GM23338 (cell line): ENCODE data around the gene HIVEP3. TPM values are rescaled to one million over a fixed set of nuclear protein-coding genes. Genes with fewer than 3 reads are reported as not detected.

ENCODE experiments used
- ATAC-seq: fragments of 200-7000 bp; cut with Tn5 transposase; 3 replicates; pipeline ENCODE4 v1.9.1; 2020
- DNase-seq: peaks from one replicate; pipeline ENCODE4 v3.0.0-alpha.2; 2015; ENCODE audit warnings: low spot score
- H2AFZ ChIP-seq: fragments of 200-600 bp; sonication (generic); 2 replicates; pipeline ENCODE4 v1.8.0; 2016; ENCODE audit warnings: antibody characterized with exemption, mild to moderate bottlenecking, moderate library complexity
- H3F3A ChIP-seq: fragments of 200-600 bp; sonication (generic); replicated peaks from 2 replicates; pipeline ENCODE4 v1.8.0; 2017; ENCODE audit warnings: antibody characterized with exemption, mixed run types, low read depth
- H3K27ac ChIP-seq: fragments of 200-600 bp; sonication (generic); 2 replicates; pipeline ENCODE4 v1.6.1; 2016; ENCODE audit warnings: low read depth
- H3K27me3 ChIP-seq: fragments of 200-600 bp; sonication (generic); 2 replicates; pipeline ENCODE4 v1.8.0; 2016; ENCODE audit warnings: mild to moderate bottlenecking, mixed run types, moderate library complexity; ENCODE audit not compliant: insufficient read depth
- H3K36me3 ChIP-seq: fragments of 200-600 bp; sonication (generic); 2 replicates; pipeline ENCODE4 v1.8.0; 2016; ENCODE audit warnings: mild to moderate bottlenecking; ENCODE audit not compliant: insufficient read depth
- H3K4me1 ChIP-seq: fragments of 200-600 bp; sonication (generic); 2 replicates; pipeline ENCODE4 v1.8.0; 2016; ENCODE audit warnings: mild to moderate bottlenecking, moderate library complexity; ENCODE audit not compliant: insufficient read depth
- H3K4me2 ChIP-seq: fragments of 200-600 bp; sonication (generic); 2 replicates; pipeline ENCODE4 v1.7.1; 2017; ENCODE audit warnings: mixed run types
- H3K4me3 ChIP-seq: fragments of 200-600 bp; sonication (generic); 2 replicates; pipeline ENCODE4 v1.6.1; 2016; ENCODE audit warnings: mixed run types
- H3K79me2 ChIP-seq: fragments of 200-600 bp; sonication (generic); replicated peaks from 2 replicates; pipeline ENCODE4 v1.8.0; 2017; ENCODE audit warnings: mild to moderate bottlenecking; ENCODE audit not compliant: insufficient read depth
- H3K9me2 ChIP-seq: fragments of 200-600 bp; sonication (generic); 2 replicates; pipeline ENCODE4 v1.8.0; 2017; ENCODE audit not compliant: insufficient read depth
- H4K20me1 ChIP-seq: fragments of 200-600 bp; sonication (generic); replicated peaks from 2 replicates; pipeline ENCODE4 v1.8.0; 2017; ENCODE audit warnings: mild to moderate bottlenecking; ENCODE audit not compliant: insufficient read depth
- H3K27ac Mint-ChIP-seq: 2 replicates; pipeline ENCODE4 v1.8.0; 2020; ENCODE audit warnings: inconsistent platforms, mild to moderate bottlenecking, moderate library complexity, mixed read lengths
- H3K27me3 Mint-ChIP-seq: 3 replicates; pipeline ENCODE4 v1.8.0; 2022; ENCODE audit warnings: low read depth, mild to moderate bottlenecking, moderate library complexity, mixed read lengths, inconsistent platforms; ENCODE audit not compliant: insufficient read depth, poor library complexity
- H3K36me3 Mint-ChIP-seq: 3 replicates; pipeline ENCODE4 v1.8.0; 2021; ENCODE audit warnings: low read depth, mild to moderate bottlenecking, inconsistent platforms, moderate library complexity, mixed read lengths
- H3K4me1 Mint-ChIP-seq: 3 replicates; pipeline ENCODE4 v1.8.0; 2020; ENCODE audit warnings: mild to moderate bottlenecking, inconsistent platforms, mixed read lengths
- H3K4me3 Mint-ChIP-seq: 3 replicates; pipeline ENCODE4 v1.8.0; 2021; ENCODE audit warnings: moderate library complexity, mild to moderate bottlenecking, inconsistent platforms, mixed read lengths
- H3K9me3 Mint-ChIP-seq: 3 replicates; pipeline ENCODE4 v1.8.0; 2020; ENCODE audit warnings: moderate library complexity, mild to moderate bottlenecking, inconsistent platforms, mixed read lengths
- CTCF ChIP-seq, 2 experiments: fragments of 200-600 bp in 1 of 2; sonication (generic) in 1 of 2; conservative IDR thresholded peaks; 2 replicates each; pipeline versions ENCODE4 v1.5.1 to v1.6.1; 2016 to 2017; ENCODE audit warnings: antibody characterized with exemption in 2 of 2, low read depth in 2 of 2, mild to moderate bottlenecking in 2 of 2, moderate library complexity in 1 of 2
- POLR2AphosphoS5 ChIP-seq: IDR thresholded peaks from 2 replicates; pipeline ENCODE4 v1.6.1; 2016; ENCODE audit warnings: antibody characterized with exemption, low read depth
- REST ChIP-seq: IDR thresholded peaks from one replicate; pipeline ENCODE4 v1.6.1; 2018; ENCODE audit warnings: antibody characterized with exemption; ENCODE audit not compliant: unreplicated experiment
- STAT1 ChIP-seq: IDR thresholded peaks from one replicate; pipeline ENCODE4 v1.6.1; 2016; ENCODE audit warnings: antibody characterized with exemption; ENCODE audit not compliant: unreplicated experiment
- ZNF114 ChIP-seq: fragments of 250-450 bp; sonication (Bioruptor Pico); IDR thresholded peaks from 2 replicates; pipeline ENCODE4 v1.5.0; 2020; ENCODE audit warnings: mild to moderate bottlenecking, moderate library complexity
- ZNF331 ChIP-seq: fragments of 250-450 bp; sonication (Bioruptor Pico); IDR thresholded peaks from 2 replicates; pipeline ENCODE4 v1.5.0; 2020; ENCODE audit warnings: low read depth, mild to moderate bottlenecking, moderate library complexity
- polyA plus RNA-seq: library from polyadenylated mRNA; unstranded; fragments of >200 nt; fragmentation: Nextera tagmentation; extraction: Ambion mirVana; gene quantifications from 2 replicates; pipeline ENCODE4 v1.2.1, GENCODE V29; 2016
- total RNA-seq: library from RNA; depleted of rRNA; stranded (reverse); fragments of >200 nt; shearing (Covaris generic); gene quantifications from 2 replicates; pipeline ENCODE4 v1.2.3, GENCODE V29; 2014
- TF ChIP-seq, protein P1 (sequence below): IDR thresholded peaks from 2 replicates; pipeline ENCODE4 v1.6.1; 2016; ENCODE audit warnings: antibody characterized with exemption
- TF ChIP-seq, protein P2 (sequence below): fragments of 250-450 bp; sonication (Bioruptor Pico); IDR thresholded peaks from 2 replicates; pipeline ENCODE4 v1.5.0; 2020; ENCODE audit warnings: mild to moderate bottlenecking, moderate library complexity

The HIVEP3 gene
- total and polyA plus RNA-seq, 2 experiments from 2014 or later, result 0.14 to 0.24 TPM

- H3K27ac Mint-ChIP-seq, result no peak overlapping the region
- H3K36me3 Mint-ChIP-seq, result 0 out of 3 replicates have a peak, but pooled peaks cover 3% of the 10 kb centered on the region
- DNase-seq (no peak), ATAC-seq (no peak)
- H3K27ac ChIP-seq, result no peak overlapping the region
- peaks cover 2% of the 10 kb centered on the region for H3K27me3 Mint-ChIP-seq
- no peaks in the 10 kb centered on the region for H3K4me1 ChIP-seq
- H3K36me3 ChIP-seq, result no peaks in the 10 kb centered on the region
- no peaks in the 10 kb centered on the region for H4K20me1 ChIP-seq
- H3K9me3 Mint-ChIP-seq, result peaks cover 28% of the 10 kb centered on the region
- H3K4me2 ChIP-seq, result no peak overlapping the region
- H3K4me3 Mint-ChIP-seq, result no peak overlapping the region
- no peaks in the 10 kb centered on the region for H3K79me2 ChIP-seq
- H2AFZ ChIP-seq, result no peak overlapping the region
- no peaks in the 10 kb centered on the region for H3F3A ChIP-seq
- no peaks in the 10 kb centered on the region for H3K27me3 ChIP-seq
- TF ChIP-seq POLR2AphosphoS5 (no peak), STAT1 (no peak), REST (no peak), ZNF331 (CRISPR knock-in tag) (no peak), CTCF (conservative IDR thresholded peaks at IDR 0.05; ENCODE audit: low read depth in 2 of 2) (no peak), ZNF114 (CRISPR knock-in tag) (no peak)
- TF ChIP-seq, protein P1, sequence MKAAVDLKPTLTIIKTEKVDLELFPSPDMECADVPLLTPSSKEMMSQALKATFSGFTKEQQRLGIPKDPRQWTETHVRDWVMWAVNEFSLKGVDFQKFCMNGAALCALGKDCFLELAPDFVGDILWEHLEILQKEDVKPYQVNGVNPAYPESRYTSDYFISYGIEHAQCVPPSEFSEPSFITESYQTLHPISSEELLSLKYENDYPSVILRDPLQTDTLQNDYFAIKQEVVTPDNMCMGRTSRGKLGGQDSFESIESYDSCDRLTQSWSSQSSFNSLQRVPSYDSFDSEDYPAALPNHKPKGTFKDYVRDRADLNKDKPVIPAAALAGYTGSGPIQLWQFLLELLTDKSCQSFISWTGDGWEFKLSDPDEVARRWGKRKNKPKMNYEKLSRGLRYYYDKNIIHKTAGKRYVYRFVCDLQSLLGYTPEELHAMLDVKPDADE, result no peak
- TF ChIP-seq, protein P2, sequence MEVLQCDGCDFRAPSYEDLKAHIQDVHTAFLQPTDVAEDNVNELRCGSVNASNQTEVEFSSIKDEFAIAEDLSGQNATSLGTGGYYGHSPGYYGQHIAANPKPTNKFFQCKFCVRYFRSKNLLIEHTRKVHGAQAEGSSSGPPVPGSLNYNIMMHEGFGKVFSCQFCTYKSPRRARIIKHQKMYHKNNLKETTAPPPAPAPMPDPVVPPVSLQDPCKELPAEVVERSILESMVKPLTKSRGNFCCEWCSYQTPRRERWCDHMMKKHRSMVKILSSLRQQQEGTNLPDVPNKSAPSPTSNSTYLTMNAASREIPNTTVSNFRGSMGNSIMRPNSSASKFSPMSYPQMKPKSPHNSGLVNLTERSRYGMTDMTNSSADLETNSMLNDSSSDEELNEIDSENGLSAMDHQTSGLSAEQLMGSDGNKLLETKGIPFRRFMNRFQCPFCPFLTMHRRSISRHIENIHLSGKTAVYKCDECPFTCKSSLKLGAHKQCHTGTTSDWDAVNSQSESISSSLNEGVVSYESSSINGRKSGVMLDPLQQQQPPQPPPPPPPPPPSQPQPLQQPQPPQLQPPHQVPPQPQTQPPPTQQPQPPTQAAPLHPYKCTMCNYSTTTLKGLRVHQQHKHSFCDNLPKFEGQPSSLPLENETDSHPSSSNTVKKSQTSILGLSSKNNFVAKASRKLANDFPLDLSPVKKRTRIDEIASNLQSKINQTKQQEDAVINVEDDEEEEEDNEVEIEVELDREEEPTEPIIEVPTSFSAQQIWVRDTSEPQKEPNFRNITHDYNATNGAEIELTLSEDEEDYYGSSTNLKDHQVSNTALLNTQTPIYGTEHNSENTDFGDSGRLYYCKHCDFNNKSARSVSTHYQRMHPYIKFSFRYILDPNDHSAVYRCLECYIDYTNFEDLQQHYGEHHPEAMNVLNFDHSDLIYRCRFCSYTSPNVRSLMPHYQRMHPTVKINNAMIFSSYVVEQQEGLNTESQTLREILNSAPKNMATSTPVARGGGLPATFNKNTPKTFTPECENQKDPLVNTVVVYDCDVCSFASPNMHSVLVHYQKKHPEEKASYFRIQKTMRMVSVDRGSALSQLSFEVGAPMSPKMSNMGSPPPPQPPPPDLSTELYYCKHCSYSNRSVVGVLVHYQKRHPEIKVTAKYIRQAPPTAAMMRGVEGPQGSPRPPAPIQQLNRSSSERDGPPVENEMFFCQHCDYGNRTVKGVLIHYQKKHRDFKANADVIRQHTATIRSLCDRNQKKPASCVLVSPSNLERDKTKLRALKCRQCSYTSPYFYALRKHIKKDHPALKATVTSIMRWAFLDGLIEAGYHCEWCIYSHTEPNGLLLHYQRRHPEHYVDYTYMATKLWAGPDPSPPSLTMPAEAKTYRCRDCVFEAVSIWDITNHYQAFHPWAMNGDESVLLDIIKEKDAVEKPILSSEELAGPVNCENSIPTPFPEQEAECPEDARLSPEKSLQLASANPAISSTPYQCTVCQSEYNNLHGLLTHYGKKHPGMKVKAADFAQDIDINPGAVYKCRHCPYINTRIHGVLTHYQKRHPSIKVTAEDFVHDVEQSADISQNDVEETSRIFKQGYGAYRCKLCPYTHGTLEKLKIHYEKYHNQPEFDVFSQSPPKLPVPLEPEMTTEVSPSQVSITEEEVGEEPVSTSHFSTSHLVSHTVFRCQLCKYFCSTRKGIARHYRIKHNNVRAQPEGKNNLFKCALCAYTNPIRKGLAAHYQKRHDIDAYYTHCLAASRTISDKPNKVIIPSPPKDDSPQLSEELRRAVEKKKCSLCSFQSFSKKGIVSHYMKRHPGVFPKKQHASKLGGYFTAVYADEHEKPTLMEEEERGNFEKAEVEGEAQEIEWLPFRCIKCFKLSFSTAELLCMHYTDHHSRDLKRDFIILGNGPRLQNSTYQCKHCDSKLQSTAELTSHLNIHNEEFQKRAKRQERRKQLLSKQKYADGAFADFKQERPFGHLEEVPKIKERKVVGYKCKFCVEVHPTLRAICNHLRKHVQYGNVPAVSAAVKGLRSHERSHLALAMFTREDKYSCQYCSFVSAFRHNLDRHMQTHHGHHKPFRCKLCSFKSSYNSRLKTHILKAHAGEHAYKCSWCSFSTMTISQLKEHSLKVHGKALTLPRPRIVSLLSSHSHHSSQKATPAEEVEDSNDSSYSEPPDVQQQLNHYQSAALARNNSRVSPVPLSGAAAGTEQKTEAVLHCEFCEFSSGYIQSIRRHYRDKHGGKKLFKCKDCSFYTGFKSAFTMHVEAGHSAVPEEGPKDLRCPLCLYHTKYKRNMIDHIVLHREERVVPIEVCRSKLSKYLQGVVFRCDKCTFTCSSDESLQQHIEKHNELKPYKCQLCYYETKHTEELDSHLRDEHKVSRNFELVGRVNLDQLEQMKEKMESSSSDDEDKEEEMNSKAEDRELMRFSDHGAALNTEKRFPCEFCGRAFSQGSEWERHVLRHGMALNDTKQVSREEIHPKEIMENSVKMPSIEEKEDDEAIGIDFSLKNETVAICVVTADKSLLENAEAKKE (CRISPR knock-in tag), result no peak
- H3K4me3 ChIP-seq, result no peak overlapping the region
- no peaks in the 10 kb centered on the region for H3K9me2 ChIP-seq
- peaks cover 8% of the 10 kb centered on the region for H3K4me1 Mint-ChIP-seq
Measured at GRCh38 chr1:41758500-41758899, 160.2 kb downstream of the HIVEP3 start.
